H1 (cell line): ENCODE measurements around the gene NDUFA11. TPM values are rescaled to one million over a fixed set of nuclear protein-coding genes. Genes with fewer than 3 reads are reported as not detected.

Experiments used
- NRF1 ChIP-seq: IDR thresholded peaks from 2 replicates; pipeline ENCODE4 v1.6.1; 2011; ENCODE audit warnings: mild to moderate bottlenecking, low read depth, low read length, improper control_type of control experiment
- polyA plus RNA-seq, 7 experiments: library from polyadenylated mRNA; depleted of rRNA in 3 of 7; stranded (reverse) in 5 of 7; unstranded in 2 of 7; fragments of >200 nt in 5 of 7; fragments of 200-250 nt in 2 of 7; gene quantifications; 1 replicate in 5 of 7; 2 replicates in 1 of 7; 4 replicates in 1 of 7; pipeline versions ENCODE4 v1.2.1 to v1.2.3, GENCODE V29; 2011 to 2013; ENCODE audit warnings: missing spikeins in 2 of 7, mixed read lengths in 2 of 7
- total RNA-seq: library from RNA; stranded (reverse); fragmentation: NEBNext Ultra II Directional; extraction: Animal tissue kit (Norgen Biotek cat#: 25700); gene quantifications from 2 replicates; pipeline ENCODE4 v1.2.1, GENCODE V29; 2021

Gene NDUFA11
- total and polyA plus RNA-seq, 2 of the 8 experiments (the other 6 are each of a cell fraction or from before 2014, with no cell fraction given): 205 to 1,037 TPM

- no peak for TF ChIP-seq NRF1
Observed at GRCh38 chr19:5896365-5897076, 7.1 kb downstream of the NDUFA11 start (continued).
